Bronchus fibroblast of lung (primary cell): Measurements from ENCODE around the gene VWA3A. TPM values are rescaled to one million over a fixed set of nuclear protein-coding genes. Genes with fewer than 3 reads are reported as not detected.

ENCODE experiments used
- total RNA-seq: library from RNA; depleted of rRNA; stranded (reverse); fragments of >200 nt; gene quantifications from 2 replicates; pipeline ENCODE4 v1.2.3, GENCODE V29; 2015

The VWA3A gene
- 0.15 TPM in 1 of 2 replicates, not detected in the other for total RNA-seq

GRCh38 chr16:22092143-22092933, at the start of gene VWA3A:
TSS of gene VWA3A (plus strand) at chr16:22092541. CDS start at chr16:22092638, 97 bp downstream.

GRCh38 chr16:22161999-22162655, 69.8 kb downstream of the VWA3A start, which contains the start of gene SDR42E2:
TSS of gene SDR42E2 (plus strand) at chr16:22162506. CDS start at chr16:22165583, 3,077 bp downstream.

GRCh38 chr16:22206013-22206841, 113.9 kb downstream of the VWA3A start, which contains the start of gene EEF2K:
TSS of gene EEF2K (plus strand) at chr16:22206278. CDS start at chr16:22225730, 19,452 bp downstream.

Other genes with a start within 250 kb of the VWA3A start
- gene NPIPB4, start 234.8 kb upstream of the VWA3A start, total RNA-seq = 3.3 and 3.7 TPM in 2 replicates
- gene UQCRC2, start 139.2 kb upstream of the VWA3A start, total RNA-seq = 126 and 130 TPM in 2 replicates
- not detected in 2 replicates for gene PDZD9, start 91.4 kb upstream of the VWA3A start, total RNA-seq
- 16.8 and 16.9 TPM in 2 replicates for gene MOSMO, start 84.4 kb upstream of the VWA3A start, total RNA-seq
- gene SDR42E2, start 70.0 kb downstream of the VWA3A start, total RNA-seq = not detected in 2 replicates
- 17.4 and 17.5 TPM in 2 replicates for gene EEF2K, start 113.7 kb downstream of the VWA3A start, total RNA-seq
- 27.7 and 38.4 TPM in 2 replicates for gene POLR3E, start 204.9 kb downstream of the VWA3A start, total RNA-seq